SU-DHL-6 (cell line): ENCODE measurements around the gene CCDC63.

Experiments
- H2AFZ ChIP-seq: fragments of 200-600 bp; sonication (generic); 2 replicates; pipeline ENCODE4 v1.6.1; 2014; ENCODE audit warnings: low read depth, mild to moderate bottlenecking, moderate library complexity, mixed read lengths, antibody characterized with exemption, low read length; ENCODE audit not compliant: severe bottlenecking
- H3F3A ChIP-seq: fragments of 200-600 bp; shearing (Covaris generic); 2 replicates; pipeline ENCODE4 v1.6.0; 2016; ENCODE audit warnings: antibody characterized with exemption, mild to moderate bottlenecking; ENCODE audit not compliant: insufficient read depth
- H3K27ac ChIP-seq: fragments of 200-600 bp; sonication (generic); 2 replicates; pipeline ENCODE4 v1.5.1; 2016; ENCODE audit warnings: low read depth, mild to moderate bottlenecking, low read length, moderate library complexity, mixed read lengths
- H3K27me3 ChIP-seq: fragments of 200-600 bp; sonication (generic), shearing (Covaris generic); 2 replicates; pipeline ENCODE4 v1.6.0; 2014; ENCODE audit warnings: mild to moderate bottlenecking, low read length
- H3K36me3 ChIP-seq: fragments of 200-600 bp; sonication (generic); 2 replicates; pipeline ENCODE4 v1.6.1; 2014; ENCODE audit warnings: mild to moderate bottlenecking, low read length, mixed read lengths
- H3K4me2 ChIP-seq: fragments of 300-600, 200-600 bp; shearing (Covaris generic), sonication (generic); 2 replicates; pipeline ENCODE4 v1.6.0; 2014; ENCODE audit warnings: low read length, low read depth, mild to moderate bottlenecking; ENCODE audit not compliant: poor library complexity, severe bottlenecking
- H3K4me3 ChIP-seq: fragments of 200-600 bp; sonication (generic); 2 replicates; pipeline ENCODE4 v1.5.1; 2014; ENCODE audit warnings: antibody characterized with exemption, low read length, mild to moderate bottlenecking, mixed read lengths; ENCODE audit not compliant: insufficient read depth, poor library complexity, severe bottlenecking
- H3K79me2 ChIP-seq: fragments of 200-600 bp; sonication (generic); 2 replicates; pipeline ENCODE4 v1.6.1; 2014; ENCODE audit warnings: mild to moderate bottlenecking, low read length, moderate library complexity; ENCODE audit not compliant: insufficient read depth
- H3K9ac ChIP-seq: fragments of 200-600 bp; sonication (generic); 2 replicates; pipeline ENCODE4 v1.7.0; 2014; ENCODE audit warnings: mild to moderate bottlenecking, low read length
- H3K9me2 ChIP-seq: fragments of 200-600 bp; sonication (generic); replicated peaks from 2 replicates; pipeline ENCODE4 v1.6.1; 2014; ENCODE audit warnings: low read length; ENCODE audit not compliant: insufficient read depth
- H3K9me3 ChIP-seq: fragments of 200-600 bp; sonication (generic); 2 replicates; pipeline ENCODE4 v1.6.1; 2014; ENCODE audit warnings: low read length, mixed read lengths; ENCODE audit not compliant: insufficient read depth
- H4K20me1 ChIP-seq: fragments of 200-600 bp; sonication (generic); 2 replicates; pipeline ENCODE4 v1.6.1; 2014; ENCODE audit warnings: low read depth, mild to moderate bottlenecking, antibody characterized with exemption, low read length, moderate library complexity, mixed read lengths
- CTCF ChIP-seq: fragments of 200-600 bp; sonication (generic); IDR thresholded peaks from one replicate; pipeline ENCODE4 v1.5.1; 2017; ENCODE audit warnings: antibody characterized with exemption, mild to moderate bottlenecking, low read length, moderate library complexity; ENCODE audit not compliant: insufficient read depth, poor library complexity, severe bottlenecking
- EZH2phosphoT487 ChIP-seq: fragments of 200-600 bp; sonication (generic), shearing (Covaris generic); conservative IDR thresholded peaks from 2 replicates; pipeline ENCODE4 v1.6.1; 2018; ENCODE audit warnings: mild to moderate bottlenecking, antibody characterized with exemption, low read length, moderate library complexity, mixed read lengths

Gene CCDC63

GRCh38 chr12:110819646-110820045, 27.1 kb upstream of the CCDC63 start:
- no peak for TF ChIP-seq EZH2phosphoT487
- TF ChIP-seq CTCF: no peak
- H3K27ac ChIP-seq: no peak overlapping the region

GRCh38 chr12:110821917-110822316, 24.9 kb upstream of the CCDC63 start:
- H3F3A ChIP-seq: no peaks in the 10 kb centered on the region
- no peak overlapping the region for H2AFZ ChIP-seq
- no peaks in the 10 kb centered on the region for H3K36me3 ChIP-seq
- no peak overlapping the region for H3K4me2 ChIP-seq
- TF ChIP-seq CTCF (no peak), EZH2phosphoT487 (no peak)
- no peaks in the 10 kb centered on the region for H3K9me2 ChIP-seq
- no peak overlapping the region for H3K27ac ChIP-seq
- H3K9ac ChIP-seq: no peak overlapping the region
- no peaks in the 10 kb centered on the region for H4K20me1 ChIP-seq
- H3K79me2 ChIP-seq: no peaks in the 10 kb centered on the region
- H3K9me3 ChIP-seq: no peaks in the 10 kb centered on the region
- no peak overlapping the region for H3K4me3 ChIP-seq
- H3K27me3 ChIP-seq: no peaks in the 10 kb centered on the region

More at GRCh38 chr12:110819646-110820045, 27.1 kb upstream of the CCDC63 start:
- no peak overlapping the region for H3K4me3 ChIP-seq
- no peaks in the 10 kb centered on the region for H3K27me3 ChIP-seq
- H3K4me2 ChIP-seq: no peak overlapping the region
- H3K9me3 ChIP-seq: no peaks in the 10 kb centered on the region
- H3K9me2 ChIP-seq: no peaks in the 10 kb centered on the region
- no peaks in the 10 kb centered on the region for H4K20me1 ChIP-seq
- H3F3A ChIP-seq: no peaks in the 10 kb centered on the region
- no peaks in the 10 kb centered on the region for H3K79me2 ChIP-seq
- no peak overlapping the region for H3K9ac ChIP-seq
- no peak overlapping the region for H2AFZ ChIP-seq
- H3K36me3 ChIP-seq: no peaks in the 10 kb centered on the region

GRCh38 chr12:110822821-110823415, 23.9 kb upstream of the CCDC63 start:
- no peaks in the 10 kb centered on the region for H3K27me3 ChIP-seq
- H3K9me3 ChIP-seq: no peaks in the 10 kb centered on the region
- H3K9ac ChIP-seq: no peak overlapping the region
- no peaks in the 10 kb centered on the region for H4K20me1 ChIP-seq
- no peaks in the 10 kb centered on the region for H3K36me3 ChIP-seq
- TF ChIP-seq CTCF (no peak), EZH2phosphoT487 (no peak)
- H3K27ac ChIP-seq: no peak overlapping the region
- H3K79me2 ChIP-seq: no peaks in the 10 kb centered on the region
- no peaks in the 10 kb centered on the region for H3K9me2 ChIP-seq
- H3F3A ChIP-seq: no peaks in the 10 kb centered on the region
- no peak overlapping the region for H3K4me3 ChIP-seq
- no peak overlapping the region for H3K4me2 ChIP-seq
- no peak overlapping the region for H2AFZ ChIP-seq
